ENCODE measurements around the gene HECW1. TPM values are rescaled to one million over a fixed set of nuclear protein-coding genes. Genes with fewer than 3 reads are reported as not detected.

The HECW1 gene
- total and polyA plus RNA-seq, 2 of the 13 experiments (the other 11 are each of a cell fraction or from before 2014, with no cell fraction given), result not detected

- TF ChIP-seq, protein P1, sequence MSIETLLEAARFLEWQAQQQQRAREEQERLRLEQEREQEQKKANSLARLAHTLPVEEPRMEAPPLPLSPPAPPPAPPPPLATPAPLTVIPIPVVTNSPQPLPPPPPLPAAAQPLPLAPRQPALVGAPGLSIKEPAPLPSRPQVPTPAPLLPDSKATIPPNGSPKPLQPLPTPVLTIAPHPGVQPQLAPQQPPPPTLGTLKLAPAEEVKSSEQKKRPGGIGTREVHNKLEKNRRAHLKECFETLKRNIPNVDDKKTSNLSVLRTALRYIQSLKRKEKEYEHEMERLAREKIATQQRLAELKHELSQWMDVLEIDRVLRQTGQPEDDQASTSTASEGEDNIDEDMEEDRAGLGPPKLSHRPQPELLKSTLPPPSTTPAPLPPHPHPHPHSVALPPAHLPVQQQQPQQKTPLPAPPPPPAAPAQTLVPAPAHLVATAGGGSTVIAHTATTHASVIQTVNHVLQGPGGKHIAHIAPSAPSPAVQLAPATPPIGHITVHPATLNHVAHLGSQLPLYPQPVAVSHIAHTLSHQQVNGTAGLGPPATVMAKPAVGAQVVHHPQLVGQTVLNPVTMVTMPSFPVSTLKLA (IDR thresholded peaks at IDR 0.05), result peak; percentile 73
- TF ChIP-seq RNF2 (conservative IDR thresholded peaks at IDR 0.05; ENCODE audit: low read depth), result no peak
- TF ChIP-seq ZNF143 (CRISPR knock-in tag; IDR thresholded peaks at IDR 0.05), result no peak
- peak; percentile 76 for TF ChIP-seq ZNF644 (CRISPR knock-in tag; IDR thresholded peaks at IDR 0.05; ENCODE audit: low read depth)
- no peak for TF ChIP-seq BRF2 (CRISPR knock-in tag; IDR thresholded peaks at IDR 0.05)
- TF ChIP-seq PHF21A (CRISPR knock-in tag; IDR thresholded peaks at IDR 0.05), result no peak
- TF ChIP-seq ZBTB2 (CRISPR knock-in tag; IDR thresholded peaks at IDR 0.05; ENCODE audit: low read depth), result 0 out of 2 replicates have a peak, but pooled peaks have one; percentile 29
- no peak for TF ChIP-seq NAIF1 (CRISPR knock-in tag; IDR thresholded peaks at IDR 0.05; ENCODE audit: borderline replicate concordance)
- no peak for TF ChIP-seq ATM (IDR thresholded peaks at IDR 0.05; ENCODE audit: borderline replicate concordance)
- TF ChIP-seq, protein P2, sequence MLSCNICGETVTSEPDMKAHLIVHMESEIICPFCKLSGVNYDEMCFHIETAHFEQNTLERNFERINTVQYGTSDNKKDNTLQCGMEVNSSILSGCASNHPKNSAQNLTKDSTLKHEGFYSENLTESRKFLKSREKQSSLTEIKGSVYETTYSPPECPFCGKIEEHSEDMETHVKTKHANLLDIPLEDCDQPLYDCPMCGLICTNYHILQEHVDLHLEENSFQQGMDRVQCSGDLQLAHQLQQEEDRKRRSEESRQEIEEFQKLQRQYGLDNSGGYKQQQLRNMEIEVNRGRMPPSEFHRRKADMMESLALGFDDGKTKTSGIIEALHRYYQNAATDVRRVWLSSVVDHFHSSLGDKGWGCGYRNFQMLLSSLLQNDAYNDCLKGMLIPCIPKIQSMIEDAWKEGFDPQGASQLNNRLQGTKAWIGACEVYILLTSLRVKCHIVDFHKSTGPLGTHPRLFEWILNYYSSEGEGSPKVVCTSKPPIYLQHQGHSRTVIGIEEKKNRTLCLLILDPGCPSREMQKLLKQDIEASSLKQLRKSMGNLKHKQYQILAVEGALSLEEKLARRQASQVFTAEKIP (CRISPR knock-in tag; IDR thresholded peaks at IDR 0.05; ENCODE audit: borderline replicate concordance), result no peak
- TF ChIP-seq ESRRA (CRISPR knock-in tag; IDR thresholded peaks at IDR 0.05; ENCODE audit: low read depth), result no peak
- no peak for TF ChIP-seq ZNF746 (CRISPR knock-in tag; IDR thresholded peaks at IDR 0.05)
- TF ChIP-seq ZNF766 (CRISPR knock-in tag; IDR thresholded peaks at IDR 0.05; ENCODE audit: borderline replicate concordance), result no peak
- no peak for TF ChIP-seq HOXA3 (CRISPR knock-in tag; IDR thresholded peaks at IDR 0.05)
- no peak for TF ChIP-seq THAP8 (CRISPR knock-in tag; IDR thresholded peaks at IDR 0.05; ENCODE audit: borderline replicate concordance)
- TF ChIP-seq ARHGAP35 (CRISPR knock-in tag; IDR thresholded peaks at IDR 0.05; ENCODE audit: borderline replicate concordance), result no peak
- no peak for TF ChIP-seq E2F1 (CRISPR knock-in tag; IDR thresholded peaks at IDR 0.05)
- no peak for TF ChIP-seq TP53 (CRISPR knock-in tag; conservative IDR thresholded peaks at IDR 0.05)
- no peak for TF ChIP-seq HNRNPK (IDR thresholded peaks at IDR 0.05; ENCODE audit: low read depth, low read length, poor library complexity, severe bottlenecking)
These were observed 471.7 kb downstream of the HECW1 start (continued) for GRCh38 chr7:43584195-43584586.

All from HepG2 (cell line).